Measurements from ENCODE around the gene ZNF800.

GRCh38 chr7:127346575-127347256 lies 45.8 kb downstream of the ZNF800 start:
- no peak for TF ChIP-seq POLR2AphosphoS5 (IDR thresholded peaks at IDR 0.05; ENCODE audit: borderline replicate concordance, low read depth, low read length)
- no peak for TF ChIP-seq EZH2 (IDR thresholded peaks at IDR 0.05)
- no peak for TF ChIP-seq FOXP2 (optimal IDR thresholded peaks at IDR 0.05; ENCODE audit: control extremely low read depth, extremely low read length, insufficient read depth)
